ENCODE results near the gene PHETA2. TPM values are rescaled to one million over a fixed set of nuclear protein-coding genes. Genes with fewer than 3 reads are reported as not detected.
"Not testable (repeated sequence)": the region's sequence is repeated elsewhere in the genome, so short reads cannot be mapped to it uniquely, and the experiment has no call there.

The PHETA2 gene
- polyA plus RNA-seq, 4 donors, result 4.9 to 11.6 (median 9.2) TPM

GRCh38 chr22:42104332-42104860 is 30.3 kb downstream of the PHETA2 start:
- not testable (repeated sequence) for FAIRE-seq; H3K36me3 ChIP-seq (ENCODE audit: control insufficient read depth in 3 of 3, insufficient read depth in 2 of 3, low read depth in 1 of 3, low read length in 3 of 3); DNase-seq; H3K27me3 ChIP-seq (ENCODE audit: control insufficient read depth in 3 of 3, insufficient read depth in 3 of 3, low read length in 3 of 3); H3K4me3 ChIP-seq (ENCODE audit: low read depth in 1 of 3, low read length in 3 of 3); H3K27ac ChIP-seq (ENCODE audit: low read depth in 1 of 3, low read length in 2 of 3); H3K4me1 ChIP-seq (ENCODE audit: control insufficient read depth in 3 of 3, insufficient read depth in 2 of 3, low read depth in 1 of 3, low read length in 2 of 3)
- 93 to 95% (median 93%) methylated on average over 6 of the region's 6 CpGs for WGBS, 3 donors
- H3K9me3 ChIP-seq (ENCODE audit: control insufficient read depth in 2 of 2, insufficient read depth in 1 of 2, low read depth in 1 of 2, low read length in 1 of 2), result peaks cover 0 to 52% of the 10 kb centered on the region in 2 donors

- H3K4me1 ChIP-seq (ENCODE audit: control insufficient read depth in 3 of 3, insufficient read depth in 2 of 3, low read depth in 1 of 3, low read length in 2 of 3), result no peaks in the 10 kb centered on the region
- DNase-seq, result no peak
- peaks cover 0 to 5% (median 0%) of the 10 kb centered on the region in 3 donors for H3K36me3 ChIP-seq (ENCODE audit: control insufficient read depth in 3 of 3, insufficient read depth in 2 of 3, low read depth in 1 of 3, low read length in 3 of 3)
- H3K27me3 ChIP-seq (ENCODE audit: control insufficient read depth in 3 of 3, insufficient read depth in 3 of 3, low read length in 3 of 3), result no peaks in the 10 kb centered on the region
- peaks cover 0 to 25% of the 10 kb centered on the region in 2 donors for H3K9me3 ChIP-seq (ENCODE audit: control insufficient read depth in 2 of 2, insufficient read depth in 1 of 2, low read depth in 1 of 2, low read length in 1 of 2)
- no peak overlapping the region for H3K27ac ChIP-seq (ENCODE audit: low read depth in 1 of 3, low read length in 2 of 3)
- FAIRE-seq, result no peak
- no peak overlapping the region for H3K4me3 ChIP-seq (ENCODE audit: low read depth in 1 of 3, low read length in 3 of 3)
- 83 to 97% (median 93%) methylated on average over 18 of the region's 18 CpGs for WGBS, 3 donors
These were observed 34.8 kb downstream of the PHETA2 start for GRCh38 chr22:42108848-42109247.

GRCh38 chr22:42111798-42112197 is 37.8 kb downstream of the PHETA2 start:
- Histone ChIP-seq H3K27me3 (ENCODE audit: control insufficient read depth in 3 of 3, insufficient read depth in 3 of 3, low read length in 3 of 3) (no peaks in the 10 kb centered on the region), H3K27ac (ENCODE audit: low read depth in 1 of 3, low read length in 2 of 3) (no peak overlapping the region), H3K9me3 (ENCODE audit: control insufficient read depth in 2 of 2, insufficient read depth in 1 of 2, low read depth in 1 of 2, low read length in 1 of 2) (peaks cover 2 to 28% of the 10 kb centered on the region in 2 donors), H3K4me1 (ENCODE audit: control insufficient read depth in 3 of 3, insufficient read depth in 2 of 3, low read depth in 1 of 3, low read length in 2 of 3) (no peaks in the 10 kb centered on the region), H3K36me3 (ENCODE audit: control insufficient read depth in 3 of 3, insufficient read depth in 2 of 3, low read depth in 1 of 3, low read length in 3 of 3) (peaks cover 0 to 10% (median 0%) of the 10 kb centered on the region in 3 donors), H3K4me3 (ENCODE audit: low read depth in 1 of 3, low read length in 3 of 3) (no peak overlapping the region)
- no peak for FAIRE-seq
- WGBS, 3 donors, result 63 to 88% (median 71%) methylated on average over 4 of the region's 4 CpGs
- no peak for DNase-seq

GRCh38 chr22:42112793-42113192 is 38.7 kb downstream of the PHETA2 start:
- WGBS, 3 donors, result 20 to 28% (median 26%) methylated on average over 3 to 4 of the region's 4 CpGs
- H3K9me3 ChIP-seq (ENCODE audit: control insufficient read depth in 2 of 2, insufficient read depth in 1 of 2, low read depth in 1 of 2, low read length in 1 of 2), result peaks cover 2 to 30% of the 10 kb centered on the region in 2 donors
- not testable (repeated sequence) for H3K27me3 ChIP-seq (ENCODE audit: control insufficient read depth in 3 of 3, insufficient read depth in 3 of 3, low read length in 3 of 3); FAIRE-seq; H3K4me3 ChIP-seq (ENCODE audit: low read depth in 1 of 3, low read length in 3 of 3); DNase-seq; H3K27ac ChIP-seq (ENCODE audit: low read depth in 1 of 3, low read length in 2 of 3); H3K4me1 ChIP-seq (ENCODE audit: control insufficient read depth in 3 of 3, insufficient read depth in 2 of 3, low read depth in 1 of 3, low read length in 2 of 3)
- H3K36me3 ChIP-seq (ENCODE audit: control insufficient read depth in 3 of 3, insufficient read depth in 2 of 3, low read depth in 1 of 3, low read length in 3 of 3), result peaks cover 0 to 10% (median 0%) of the 10 kb centered on the region in 3 donors

GRCh38 chr22:42114721-42115120 is 40.7 kb downstream of the PHETA2 start:
- H3K27ac ChIP-seq (ENCODE audit: low read depth in 1 of 3, low read length in 2 of 3), result no peak overlapping the region
- peaks cover 2 to 30% of the 10 kb centered on the region in 2 donors for H3K9me3 ChIP-seq (ENCODE audit: control insufficient read depth in 2 of 2, insufficient read depth in 1 of 2, low read depth in 1 of 2, low read length in 1 of 2)
- DNase-seq (no peak), FAIRE-seq (no peak)
- 93 to 97% (median 96%) methylated on average over 7 of the region's 7 CpGs for WGBS, 3 donors
- no peaks in the 10 kb centered on the region for H3K27me3 ChIP-seq (ENCODE audit: control insufficient read depth in 3 of 3, insufficient read depth in 3 of 3, low read length in 3 of 3)
- H3K4me1 ChIP-seq (ENCODE audit: control insufficient read depth in 3 of 3, insufficient read depth in 2 of 3, low read depth in 1 of 3, low read length in 2 of 3), result no peaks in the 10 kb centered on the region
- peaks cover 0 to 8% (median 0%) of the 10 kb centered on the region in 3 donors for H3K36me3 ChIP-seq (ENCODE audit: control insufficient read depth in 3 of 3, insufficient read depth in 2 of 3, low read depth in 1 of 3, low read length in 3 of 3)
- H3K4me3 ChIP-seq (ENCODE audit: low read depth in 1 of 3, low read length in 3 of 3), result no peak overlapping the region

- peaks cover 2 to 30% of the 10 kb centered on the region in 2 donors for H3K9me3 ChIP-seq (ENCODE audit: control insufficient read depth in 2 of 2, insufficient read depth in 1 of 2, low read depth in 1 of 2, low read length in 1 of 2)
- FAIRE-seq; H3K4me1 ChIP-seq (ENCODE audit: control insufficient read depth in 3 of 3, insufficient read depth in 2 of 3, low read depth in 1 of 3, low read length in 2 of 3); H3K27ac ChIP-seq (ENCODE audit: low read depth in 1 of 3, low read length in 2 of 3); H3K27me3 ChIP-seq (ENCODE audit: control insufficient read depth in 3 of 3, insufficient read depth in 3 of 3, low read length in 3 of 3); DNase-seq; H3K4me3 ChIP-seq (ENCODE audit: low read depth in 1 of 3, low read length in 3 of 3); H3K36me3 ChIP-seq (ENCODE audit: control insufficient read depth in 3 of 3, insufficient read depth in 2 of 3, low read depth in 1 of 3, low read length in 3 of 3): not testable (repeated sequence)
- WGBS, 3 donors, result 85 to 94% (median 87%) methylated on average over 6 of the region's 6 CpGs
These were observed 41.4 kb downstream of the PHETA2 start for GRCh38 chr22:42115420-42115830.

- Histone ChIP-seq H3K27me3 (ENCODE audit: control insufficient read depth in 3 of 3, insufficient read depth in 3 of 3, low read length in 3 of 3) (no peaks in the 10 kb centered on the region), H3K4me1 (ENCODE audit: control insufficient read depth in 3 of 3, insufficient read depth in 2 of 3, low read depth in 1 of 3, low read length in 2 of 3) (no peaks in the 10 kb centered on the region), H3K9me3 (ENCODE audit: control insufficient read depth in 2 of 2, insufficient read depth in 1 of 2, low read depth in 1 of 2, low read length in 1 of 2) (peaks cover 2 to 30% of the 10 kb centered on the region in 2 donors), H3K36me3 (ENCODE audit: control insufficient read depth in 3 of 3, insufficient read depth in 2 of 3, low read depth in 1 of 3, low read length in 3 of 3) (peaks cover 0 to 8% (median 0%) of the 10 kb centered on the region in 3 donors), H3K27ac (ENCODE audit: low read depth in 1 of 3, low read length in 2 of 3) (no peak overlapping the region), H3K4me3 (ENCODE audit: low read depth in 1 of 3, low read length in 3 of 3) (no peak overlapping the region)
- FAIRE-seq, result no peak
- 59 to 77% (median 62%) methylated on average over 4 of the region's 4 CpGs for WGBS, 3 donors
- DNase-seq, result peak; percentile 12 to 25
These were observed 42.9 kb downstream of the PHETA2 start for GRCh38 chr22:42116848-42117424.

- not testable (repeated sequence) for FAIRE-seq; H3K27me3 ChIP-seq (ENCODE audit: control insufficient read depth in 3 of 3, insufficient read depth in 3 of 3, low read length in 3 of 3); H3K36me3 ChIP-seq (ENCODE audit: control insufficient read depth in 3 of 3, insufficient read depth in 2 of 3, low read depth in 1 of 3, low read length in 3 of 3); H3K27ac ChIP-seq (ENCODE audit: low read depth in 1 of 3, low read length in 2 of 3); H3K4me3 ChIP-seq (ENCODE audit: low read depth in 1 of 3, low read length in 3 of 3); H3K4me1 ChIP-seq (ENCODE audit: control insufficient read depth in 3 of 3, insufficient read depth in 2 of 3, low read depth in 1 of 3, low read length in 2 of 3)
- peak in 1 of 2 donors; percentile 17 for DNase-seq
- peaks cover 0 to 13% of the 10 kb centered on the region in 2 donors for H3K9me3 ChIP-seq (ENCODE audit: control insufficient read depth in 2 of 2, insufficient read depth in 1 of 2, low read depth in 1 of 2, low read length in 1 of 2)
- WGBS, 3 donors, result 58 to 75% (median 62%) methylated on average over 15 of the region's 15 CpGs
These were observed 46.4 kb downstream of the PHETA2 start for GRCh38 chr22:42120231-42121021.
